HG03135 (cell line): ENCODE data around the gene BAIAP2L1.

Experiments used
- ATAC-seq: cut with Tn5 transposase; IDR thresholded peaks from one replicate; pipeline ENCODE4 v1.9.1; 2021; ENCODE audit warnings: mild to moderate bottlenecking, moderate library complexity; ENCODE audit not compliant: unreplicated experiment

Gene BAIAP2L1

DNA sequence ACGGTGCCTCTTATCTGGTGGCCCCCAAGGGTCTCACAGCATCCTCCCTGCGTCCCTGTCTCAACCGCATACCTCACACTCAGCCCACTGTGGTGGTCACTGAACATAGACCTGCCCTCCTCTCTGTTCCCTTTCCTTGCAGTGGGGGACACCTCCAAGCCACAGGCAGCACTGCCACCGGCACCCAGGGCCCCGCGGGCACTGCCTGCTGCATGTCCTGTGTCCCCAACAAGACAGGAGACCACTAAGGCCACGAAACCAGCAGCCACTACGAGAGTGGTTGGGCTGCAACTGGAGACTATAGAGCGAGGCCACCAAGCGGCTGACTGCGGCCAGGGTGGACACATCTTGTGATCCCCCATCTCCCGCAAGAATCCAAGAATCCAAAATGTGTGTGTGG is 104.1 kb downstream of the BAIAP2L1 start:
- ATAC-seq, result no peak

DNA sequence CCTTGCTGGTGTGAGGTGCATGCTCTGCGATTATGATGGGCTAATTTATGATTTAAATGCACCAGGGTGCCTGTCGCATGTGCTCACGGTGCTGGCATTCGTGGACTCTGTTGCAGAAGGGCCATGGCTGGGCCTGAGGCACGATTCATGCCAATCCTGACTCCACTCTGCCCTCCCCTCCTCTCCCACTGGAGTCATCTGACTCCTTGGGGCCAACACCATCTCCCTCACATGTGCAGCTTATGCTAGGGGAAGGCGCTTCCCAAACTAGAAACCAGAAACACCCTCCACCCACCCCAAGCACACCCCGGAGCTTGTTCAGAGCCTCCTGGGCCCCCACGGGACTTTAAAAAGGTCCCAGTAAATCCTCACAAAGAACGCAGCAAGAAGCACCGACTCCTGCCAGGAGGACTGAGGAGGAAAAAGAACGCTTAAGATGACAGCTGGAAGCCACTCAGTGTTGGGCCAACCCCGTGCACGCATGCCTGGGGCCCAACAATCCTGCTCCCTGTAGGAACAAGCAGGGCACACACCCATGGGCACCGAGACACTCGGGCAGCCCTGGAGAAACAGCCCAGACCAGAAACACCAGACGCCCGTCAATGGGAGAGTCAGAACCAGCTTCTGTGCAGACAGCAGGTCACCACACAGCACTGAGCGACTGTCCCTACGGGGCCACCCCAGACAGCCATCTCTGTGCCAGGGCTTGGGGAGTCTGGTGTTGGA is 105.3 kb downstream of the BAIAP2L1 start:
- ATAC-seq, result no peak

GRCh38 chr7:98294798-98295382 is 106.0 kb downstream of the BAIAP2L1 start:
- peak; percentile 72 for ATAC-seq

DNA sequence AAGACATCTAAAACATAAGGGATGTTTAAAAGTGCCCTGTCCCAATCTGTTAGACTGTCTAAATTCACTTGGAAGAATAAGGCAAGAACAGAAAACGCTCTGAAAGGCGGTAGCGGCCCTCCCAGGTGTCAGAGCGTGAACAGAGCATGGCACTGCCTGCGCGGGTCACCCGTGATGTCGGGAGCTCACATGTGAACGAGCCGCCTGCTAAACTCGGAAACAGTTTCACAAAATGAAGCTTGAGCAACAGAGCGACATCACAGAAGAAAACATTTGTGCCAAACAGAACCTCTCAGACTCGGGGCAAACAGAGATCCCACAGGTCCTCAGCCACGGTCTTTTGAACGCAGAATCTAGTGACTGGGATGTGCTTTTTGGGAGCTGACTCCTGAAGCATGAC is 106.6 kb downstream of the BAIAP2L1 start:
- ATAC-seq, result no peak

GRCh38 chr7:98293746-98294145 is 107.1 kb downstream of the BAIAP2L1 start:
- no peak for ATAC-seq

- no peak for ATAC-seq
Measured at GRCh38 chr7:98293265-98293664, 107.6 kb downstream of the BAIAP2L1 start.

GRCh38 chr7:98291717-98292116 is 109.2 kb downstream of the BAIAP2L1 start:
- ATAC-seq, result no peak

DNA sequence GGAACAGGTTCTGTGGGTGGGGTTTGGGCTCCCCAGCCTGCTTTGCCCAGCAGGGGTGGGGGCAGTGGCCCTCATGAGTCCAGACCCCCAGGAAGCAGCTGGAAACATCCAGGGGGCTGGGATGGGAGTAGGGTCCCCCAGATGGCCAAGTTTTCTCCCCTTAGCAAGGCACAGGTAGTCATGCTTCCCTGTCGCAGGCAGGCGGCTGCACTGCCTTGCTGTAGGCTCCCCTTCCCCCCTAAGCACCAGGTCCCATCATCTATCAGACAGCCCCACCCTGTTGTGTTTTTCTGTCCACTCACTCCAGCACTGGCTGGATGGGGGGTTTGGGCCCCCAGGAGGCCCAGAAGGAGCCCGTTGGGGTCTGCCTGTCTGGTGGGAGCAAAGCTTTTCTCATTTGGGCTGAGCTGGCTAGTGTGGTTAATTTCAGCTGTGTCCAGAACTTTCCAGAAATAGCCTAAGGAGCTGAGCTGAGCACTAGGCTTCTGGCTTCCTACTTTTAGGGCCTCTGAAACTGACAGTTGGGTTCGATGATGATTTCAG is 111.5 kb downstream of the BAIAP2L1 start:
- ATAC-seq, result no peak

DNA sequence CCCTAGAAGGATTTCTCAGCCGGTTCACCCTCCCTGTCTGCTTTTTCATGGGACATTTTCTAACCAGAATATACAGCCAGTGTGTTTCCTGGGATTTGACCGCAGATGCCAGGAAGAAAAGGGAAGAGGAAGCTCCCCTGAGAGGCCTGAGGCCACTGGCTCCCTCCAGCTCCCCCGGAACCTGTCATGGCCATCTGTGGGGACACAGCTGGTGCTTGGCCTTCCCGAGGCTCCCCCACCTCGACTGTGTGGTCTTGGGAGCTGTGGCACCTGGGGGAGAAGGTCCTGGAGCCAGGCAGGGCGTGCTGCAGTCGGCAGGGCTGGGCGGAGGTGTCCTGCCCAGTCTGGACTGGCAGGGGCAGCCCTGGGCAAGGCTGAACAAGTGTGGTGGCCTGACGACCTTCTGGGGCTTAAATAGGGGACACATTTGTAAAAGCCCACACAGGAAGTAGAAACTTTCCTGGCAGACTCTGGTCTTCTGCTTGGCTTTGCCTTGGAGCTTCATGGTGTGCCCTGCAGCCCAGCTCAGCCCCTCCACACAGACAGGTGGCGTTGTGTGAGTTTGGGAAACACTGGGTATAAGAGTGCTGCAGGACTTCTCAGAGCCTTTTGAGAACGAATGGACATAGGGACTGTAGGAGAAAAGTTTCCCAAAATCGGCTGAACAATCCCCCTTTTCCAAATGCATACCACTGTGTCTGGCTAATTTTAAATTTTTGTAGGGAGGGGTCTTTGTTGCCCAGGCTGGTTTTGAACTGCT is 112.6 kb downstream of the BAIAP2L1 start:
- no peak for ATAC-seq

DNA sequence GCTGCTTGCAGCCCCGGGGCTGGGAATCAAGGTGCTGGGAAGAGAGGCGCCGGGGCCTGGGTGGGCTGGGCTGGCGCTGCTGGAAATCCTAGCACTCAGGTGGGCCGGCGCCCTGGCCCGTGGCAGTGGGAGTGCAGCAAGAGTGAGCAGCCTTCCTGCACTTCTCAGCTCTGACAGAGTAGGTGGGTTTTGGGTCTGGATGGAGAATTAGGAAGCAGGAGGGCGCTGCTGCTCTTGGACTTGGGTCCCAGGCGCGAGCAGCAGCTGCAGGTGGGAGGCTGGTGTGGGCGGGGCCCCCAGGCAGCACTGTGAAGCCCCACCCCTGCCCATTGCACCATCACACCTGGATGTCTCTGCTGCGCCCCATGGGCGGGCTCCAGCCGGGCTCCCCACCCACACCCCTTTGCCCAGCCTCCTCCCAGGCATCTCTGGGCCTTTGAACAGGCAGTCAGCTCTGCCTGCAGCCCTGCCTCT is 113.4 kb downstream of the BAIAP2L1 start:
- ATAC-seq, result no peak

DNA sequence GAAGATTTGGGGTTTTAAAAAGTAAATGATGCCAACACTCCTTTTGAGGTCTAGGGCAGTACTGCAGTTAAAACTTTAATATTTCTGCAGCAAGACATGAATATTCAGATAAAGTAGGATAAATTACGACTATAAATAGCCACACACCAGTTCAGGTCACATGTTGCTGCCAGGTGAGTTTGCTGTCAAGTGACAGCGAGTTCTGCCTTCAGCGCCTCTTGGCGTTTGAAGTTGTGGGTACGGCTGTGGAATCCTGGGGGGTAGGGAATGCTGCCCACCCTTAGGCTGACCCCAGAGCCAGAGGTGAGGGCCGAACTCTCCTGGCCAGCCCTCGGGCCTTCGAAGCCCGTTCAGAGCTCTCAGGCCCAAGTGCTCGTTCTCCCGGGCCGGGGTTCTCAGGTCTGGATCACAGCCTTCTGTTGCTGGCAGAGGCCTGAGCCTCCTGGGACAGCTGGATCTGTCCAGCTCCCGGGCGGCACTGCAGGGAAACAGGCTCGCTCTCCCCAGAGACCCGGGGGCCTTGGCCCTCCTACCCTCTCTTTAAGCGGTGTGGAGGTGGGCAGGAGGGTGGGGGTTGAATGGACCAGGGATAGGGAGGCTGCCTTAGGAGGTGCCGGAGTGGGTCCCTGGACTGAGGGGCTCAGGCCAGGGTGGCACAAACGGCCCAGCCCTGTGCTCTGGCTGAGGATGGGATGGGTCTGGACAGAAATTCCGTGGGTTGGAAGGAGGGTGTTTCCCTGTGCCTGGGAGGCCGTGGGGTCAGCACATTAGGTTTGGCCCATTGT is 114.0 kb downstream of the BAIAP2L1 start:
- ATAC-seq, result no peak

DNA sequence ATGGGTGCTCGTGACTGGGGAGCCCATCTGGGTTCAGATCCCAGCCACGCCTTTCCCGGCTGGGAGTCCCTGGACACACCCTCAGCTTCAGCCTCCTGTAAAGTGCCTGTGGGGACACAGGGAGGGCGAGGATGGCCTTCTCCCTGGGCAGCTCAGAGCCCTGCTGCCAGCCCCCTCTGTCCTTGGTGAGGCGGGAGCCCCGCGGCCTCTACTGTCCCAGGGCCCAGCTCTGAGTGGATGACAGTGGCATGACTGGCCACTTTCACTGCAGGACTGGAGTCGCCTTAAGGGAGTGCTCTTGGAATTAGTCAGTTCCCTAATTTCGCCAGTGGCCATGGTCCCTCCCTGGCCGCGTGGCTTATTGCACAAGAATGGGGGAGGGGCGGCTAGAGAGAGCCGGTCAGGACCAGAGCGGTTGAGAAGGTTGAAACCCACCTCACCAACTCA is 114.8 kb downstream of the BAIAP2L1 start:
- no peak for ATAC-seq

DNA sequence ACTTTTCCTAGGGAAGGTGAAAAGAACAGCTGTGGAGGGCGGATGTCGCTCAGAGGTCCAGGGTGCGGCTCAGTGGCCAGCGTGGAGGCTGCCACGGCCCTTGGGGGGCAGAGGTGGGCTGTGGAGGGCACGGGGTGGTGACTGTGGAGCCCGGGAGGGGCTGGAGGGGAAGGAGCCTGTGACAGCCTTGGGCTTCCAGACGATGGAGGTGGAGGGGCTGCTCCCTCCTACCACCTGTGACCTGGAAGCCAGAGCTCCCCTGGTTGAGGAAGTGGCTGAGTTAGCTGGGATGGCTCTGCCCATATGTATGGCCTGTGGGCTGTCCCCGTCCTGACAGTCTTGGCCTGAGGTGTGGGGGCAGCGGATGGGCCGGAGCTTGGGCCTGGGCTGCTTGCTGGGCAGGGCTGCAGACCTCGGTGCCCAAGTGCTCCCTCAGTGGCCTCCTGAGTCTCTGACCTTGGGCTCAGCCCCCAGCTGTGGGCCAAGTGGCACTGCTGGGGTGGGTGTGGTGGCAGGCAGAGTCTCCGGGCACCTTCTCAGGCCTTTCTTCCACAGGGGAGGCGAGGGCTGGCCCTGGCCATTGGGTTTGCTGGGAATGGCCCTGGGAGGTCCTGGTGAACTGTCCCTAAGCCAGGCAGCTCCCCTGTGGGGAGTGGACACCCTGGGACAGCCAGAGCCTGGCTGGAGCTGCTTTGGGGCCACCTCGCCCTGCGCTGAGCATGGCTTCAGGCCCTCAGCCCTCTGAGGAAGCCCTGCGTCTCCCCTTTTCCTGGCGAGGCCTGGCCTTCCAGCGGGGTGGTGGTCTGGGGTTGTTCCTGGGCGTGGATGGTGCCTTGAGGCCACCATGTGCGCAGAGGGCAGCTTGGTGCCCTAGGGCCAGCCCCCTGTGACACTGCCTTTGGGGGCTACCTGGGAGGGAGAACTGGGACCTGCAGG is 115.5 kb downstream of the BAIAP2L1 start:
- ATAC-seq, result no peak

- ATAC-seq, result no peak
Measured at GRCh38 chr7:98284335-98285036, 116.4 kb downstream of the BAIAP2L1 start.

- ATAC-seq, result no peak
Measured at GRCh38 chr7:98283887-98284222, 117.0 kb downstream of the BAIAP2L1 start.

DNA sequence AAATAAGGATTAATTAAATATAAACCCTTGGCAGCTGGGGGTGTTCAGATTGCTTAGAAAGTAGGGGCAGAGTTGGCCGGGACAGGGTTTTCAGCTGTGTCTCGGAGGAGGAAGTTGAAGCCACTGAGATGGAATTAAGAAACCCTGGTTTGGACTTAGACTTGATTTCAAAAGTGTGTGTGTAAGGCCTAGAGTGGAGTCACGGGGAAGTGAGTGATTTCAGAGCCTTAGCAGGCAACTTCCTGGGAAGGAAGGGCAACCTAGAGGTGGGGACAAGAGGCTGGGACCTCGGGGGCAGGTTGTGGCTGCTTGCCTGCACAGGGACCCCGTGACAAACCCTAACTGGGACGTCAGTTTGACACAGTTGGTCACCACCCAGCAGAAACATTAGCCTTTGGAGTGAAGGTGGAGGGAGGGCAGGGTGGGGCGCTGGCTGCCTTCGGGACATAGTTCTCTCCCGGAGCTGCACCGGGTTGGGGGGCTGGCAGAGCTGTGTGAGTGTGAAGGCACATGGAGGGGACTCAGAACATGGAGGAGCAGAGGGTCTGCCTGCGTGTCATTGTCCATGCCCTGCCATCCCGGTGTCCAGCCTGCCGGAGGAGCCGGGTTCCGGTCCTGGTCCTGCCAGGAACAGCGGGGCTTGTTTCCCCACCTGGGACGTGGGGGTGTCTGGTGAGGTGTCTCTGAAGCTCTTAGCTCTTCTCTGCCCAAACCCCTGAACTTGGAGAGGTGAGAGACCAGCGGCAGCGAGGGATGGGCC is 117.6 kb downstream of the BAIAP2L1 start:
- no peak for ATAC-seq

- no peak for ATAC-seq
Measured at GRCh38 chr7:98282703-98283102, 118.2 kb downstream of the BAIAP2L1 start.
